ENCODE data around the gene CA10.

The CA10 gene

GRCh38 chr17:51700011-51700760 lies 458.3 kb downstream of the CA10 start:
- H3K36me3 ChIP-seq (ENCODE audit: insufficient read depth, insufficient read length, low read length) = no peaks in the 10 kb centered on the region
- no peak overlapping the region for H3K4me3 ChIP-seq (ENCODE audit: insufficient read length, low read depth)
- H3K4me1 ChIP-seq (ENCODE audit: insufficient read depth, insufficient read length) = no peaks in the 10 kb centered on the region
- H3K27me3 ChIP-seq (ENCODE audit: insufficient read depth, insufficient read length) = no peaks in the 10 kb centered on the region
- TF ChIP-seq YY1 (IDR thresholded peaks at IDR 0.05; ENCODE audit: insufficient read depth, insufficient read length) (no peak), SUZ12 (IDR thresholded peaks at IDR 0.05; ENCODE audit: extremely low read depth, insufficient read depth, insufficient read length) (no peak), ZNF274 (IDR thresholded peaks at IDR 0.05; ENCODE audit: low read depth, low read length) (no peak)
- DNase-seq (ENCODE audit: low read depth, low spot score) = no peak
- H3K9ac ChIP-seq (ENCODE audit: insufficient read length, low read depth) = no peak overlapping the region
- no peaks in the 10 kb centered on the region for H3K9me3 ChIP-seq (ENCODE audit: insufficient read depth, low read length)

- Histone ChIP-seq H3K36me3 (ENCODE audit: insufficient read depth, insufficient read length, low read length) (no peaks in the 10 kb centered on the region), H3K9me3 (ENCODE audit: insufficient read depth, low read length) (no peaks in the 10 kb centered on the region), H3K27me3 (ENCODE audit: insufficient read depth, insufficient read length) (no peaks in the 10 kb centered on the region), H3K4me1 (ENCODE audit: insufficient read depth, insufficient read length) (no peaks in the 10 kb centered on the region), H3K4me3 (ENCODE audit: insufficient read length, low read depth) (no peak overlapping the region), H3K9ac (ENCODE audit: insufficient read length, low read depth) (no peak overlapping the region)
- TF ChIP-seq YY1 (IDR thresholded peaks at IDR 0.05; ENCODE audit: insufficient read depth, insufficient read length) (no peak), SUZ12 (IDR thresholded peaks at IDR 0.05; ENCODE audit: extremely low read depth, insufficient read depth, insufficient read length) (no peak), ZNF274 (IDR thresholded peaks at IDR 0.05; ENCODE audit: low read depth, low read length) (no peak)
- no peak for DNase-seq (ENCODE audit: low read depth, low spot score)
These were observed 459.2 kb downstream of the CA10 start for GRCh38 chr17:51699303-51699702.

- Histone ChIP-seq H3K4me1 (ENCODE audit: insufficient read depth, insufficient read length) (no peaks in the 10 kb centered on the region), H3K36me3 (ENCODE audit: insufficient read depth, insufficient read length, low read length) (no peaks in the 10 kb centered on the region), H3K9me3 (ENCODE audit: insufficient read depth, low read length) (no peaks in the 10 kb centered on the region), H3K27me3 (ENCODE audit: insufficient read depth, insufficient read length) (no peaks in the 10 kb centered on the region), H3K9ac (ENCODE audit: insufficient read length, low read depth) (no peak overlapping the region), H3K4me3 (ENCODE audit: insufficient read length, low read depth) (no peak overlapping the region)
- TF ChIP-seq YY1 (IDR thresholded peaks at IDR 0.05; ENCODE audit: insufficient read depth, insufficient read length) = no peak
- TF ChIP-seq SUZ12 (IDR thresholded peaks at IDR 0.05; ENCODE audit: extremely low read depth, insufficient read depth, insufficient read length) = no peak
- TF ChIP-seq ZNF274 (IDR thresholded peaks at IDR 0.05; ENCODE audit: low read depth, low read length) = no peak
- DNase-seq (ENCODE audit: low read depth, low spot score) = no peak
These were observed 465.6 kb downstream of the CA10 start for GRCh38 chr17:51692917-51693316.

GRCh38 chr17:51687887-51688286 lies 470.6 kb downstream of the CA10 start:
- TF ChIP-seq SUZ12 (IDR thresholded peaks at IDR 0.05; ENCODE audit: extremely low read depth, insufficient read depth, insufficient read length) (no peak), YY1 (IDR thresholded peaks at IDR 0.05; ENCODE audit: insufficient read depth, insufficient read length) (no peak), ZNF274 (IDR thresholded peaks at IDR 0.05; ENCODE audit: low read depth, low read length) (no peak)
- Histone ChIP-seq H3K36me3 (ENCODE audit: insufficient read depth, insufficient read length, low read length) (no peaks in the 10 kb centered on the region), H3K27me3 (ENCODE audit: insufficient read depth, insufficient read length) (no peaks in the 10 kb centered on the region), H3K9ac (ENCODE audit: insufficient read length, low read depth) (no peak overlapping the region), H3K4me1 (ENCODE audit: insufficient read depth, insufficient read length) (no peaks in the 10 kb centered on the region), H3K4me3 (ENCODE audit: insufficient read length, low read depth) (no peak overlapping the region), H3K9me3 (ENCODE audit: insufficient read depth, low read length) (no peaks in the 10 kb centered on the region)
- DNase-seq (ENCODE audit: low read depth, low spot score) = no peak

- no peak overlapping the region for H3K4me3 ChIP-seq (ENCODE audit: insufficient read length, low read depth)
- no peak for DNase-seq (ENCODE audit: low read depth, low spot score)
- H3K9ac ChIP-seq (ENCODE audit: insufficient read length, low read depth) = no peak overlapping the region
- no peaks in the 10 kb centered on the region for H3K27me3 ChIP-seq (ENCODE audit: insufficient read depth, insufficient read length)
- no peaks in the 10 kb centered on the region for H3K9me3 ChIP-seq (ENCODE audit: insufficient read depth, low read length)
- no peaks in the 10 kb centered on the region for H3K4me1 ChIP-seq (ENCODE audit: insufficient read depth, insufficient read length)
- TF ChIP-seq YY1 (IDR thresholded peaks at IDR 0.05; ENCODE audit: insufficient read depth, insufficient read length) = no peak
- TF ChIP-seq SUZ12 (IDR thresholded peaks at IDR 0.05; ENCODE audit: extremely low read depth, insufficient read depth, insufficient read length) = no peak
- TF ChIP-seq ZNF274 (IDR thresholded peaks at IDR 0.05; ENCODE audit: low read depth, low read length) = no peak
- H3K36me3 ChIP-seq (ENCODE audit: insufficient read depth, insufficient read length, low read length) = no peaks in the 10 kb centered on the region
These were observed 473.1 kb downstream of the CA10 start for GRCh38 chr17:51685287-51685909.

DNA sequence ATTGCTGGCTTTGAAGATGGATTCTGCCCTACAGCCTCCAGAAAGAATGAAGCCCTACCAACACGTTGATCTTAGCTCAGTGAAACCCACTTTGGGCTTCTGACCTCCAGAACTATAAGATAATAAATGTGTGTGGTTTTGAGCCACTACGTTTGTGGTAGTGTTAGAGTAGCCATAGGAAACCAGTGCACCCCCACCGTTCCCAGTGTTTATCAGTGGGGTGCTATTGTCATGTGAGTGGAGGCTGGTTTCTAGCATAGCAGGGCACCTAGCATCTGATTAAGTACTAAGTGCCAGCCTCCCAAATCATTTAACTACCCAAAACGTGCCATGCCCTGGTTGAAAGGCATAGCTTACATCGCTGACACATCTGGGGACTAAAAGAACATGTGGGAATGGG lies 474.3 kb downstream of the CA10 start:
- DNase-seq (ENCODE audit: low read depth, low spot score) = no peak

DNA sequence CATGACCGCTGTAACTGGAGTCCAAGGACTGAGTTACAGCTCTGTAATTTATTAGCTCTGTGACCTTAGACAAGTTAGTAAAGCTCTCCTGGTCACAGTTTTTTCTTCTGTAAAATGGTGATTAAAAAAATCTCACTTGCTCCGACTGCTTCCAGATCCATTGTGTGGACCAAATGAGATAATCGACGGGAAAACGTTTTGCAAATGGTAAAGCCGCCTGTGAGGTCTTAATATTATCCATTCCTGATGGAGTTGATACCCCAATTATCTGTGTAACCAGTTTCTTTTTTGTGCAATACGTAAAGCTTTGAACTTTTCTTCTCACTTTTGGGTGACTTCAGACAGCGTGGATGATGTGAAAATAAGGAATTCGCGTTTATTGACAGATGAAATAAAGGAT lies 475.2 kb downstream of the CA10 start:
- Histone ChIP-seq H3K4me3 (ENCODE audit: insufficient read length, low read depth) (no peak overlapping the region), H3K27me3 (ENCODE audit: insufficient read depth, insufficient read length) (no peaks in the 10 kb centered on the region), H3K9me3 (ENCODE audit: insufficient read depth, low read length) (no peaks in the 10 kb centered on the region), H3K36me3 (ENCODE audit: insufficient read depth, insufficient read length, low read length) (no peaks in the 10 kb centered on the region), H3K9ac (ENCODE audit: insufficient read length, low read depth) (no peak overlapping the region), H3K4me1 (ENCODE audit: insufficient read depth, insufficient read length) (no peaks in the 10 kb centered on the region)
- TF ChIP-seq SUZ12 (IDR thresholded peaks at IDR 0.05; ENCODE audit: extremely low read depth, insufficient read depth, insufficient read length) (no peak), YY1 (IDR thresholded peaks at IDR 0.05; ENCODE audit: insufficient read depth, insufficient read length) (no peak), ZNF274 (IDR thresholded peaks at IDR 0.05; ENCODE audit: low read depth, low read length) (no peak)
- DNase-seq (ENCODE audit: low read depth, low spot score) = no peak

More for the DNA sequence above, 474.3 kb downstream of the CA10 start:
- no peak for TF ChIP-seq SUZ12 (IDR thresholded peaks at IDR 0.05; ENCODE audit: extremely low read depth, insufficient read depth, insufficient read length)
- TF ChIP-seq ZNF274 (IDR thresholded peaks at IDR 0.05; ENCODE audit: low read depth, low read length) = no peak
- TF ChIP-seq YY1 (IDR thresholded peaks at IDR 0.05; ENCODE audit: insufficient read depth, insufficient read length) = no peak
- Histone ChIP-seq H3K27me3 (ENCODE audit: insufficient read depth, insufficient read length) (no peaks in the 10 kb centered on the region), H3K4me1 (ENCODE audit: insufficient read depth, insufficient read length) (no peaks in the 10 kb centered on the region), H3K4me3 (ENCODE audit: insufficient read length, low read depth) (no peak overlapping the region), H3K9me3 (ENCODE audit: insufficient read depth, low read length) (no peaks in the 10 kb centered on the region), H3K9ac (ENCODE audit: insufficient read length, low read depth) (no peak overlapping the region), H3K36me3 (ENCODE audit: insufficient read depth, insufficient read length, low read length) (no peaks in the 10 kb centered on the region)
